Activated T-cell treated with anti-CD3 and anti-CD28 coated beads for 1 hour (primary cell): ENCODE results near the gene PTPRN2.
"Not testable (repeated sequence)": the region's sequence is repeated elsewhere in the genome, so short reads cannot be mapped to it uniquely, and the experiment has no call there.

Source experiments
- DNase-seq: peaks from one replicate; pipeline ENCODE4 v3.0.0-alpha.2; 2020; ENCODE audit warnings: low read depth

Gene PTPRN2

DNA sequence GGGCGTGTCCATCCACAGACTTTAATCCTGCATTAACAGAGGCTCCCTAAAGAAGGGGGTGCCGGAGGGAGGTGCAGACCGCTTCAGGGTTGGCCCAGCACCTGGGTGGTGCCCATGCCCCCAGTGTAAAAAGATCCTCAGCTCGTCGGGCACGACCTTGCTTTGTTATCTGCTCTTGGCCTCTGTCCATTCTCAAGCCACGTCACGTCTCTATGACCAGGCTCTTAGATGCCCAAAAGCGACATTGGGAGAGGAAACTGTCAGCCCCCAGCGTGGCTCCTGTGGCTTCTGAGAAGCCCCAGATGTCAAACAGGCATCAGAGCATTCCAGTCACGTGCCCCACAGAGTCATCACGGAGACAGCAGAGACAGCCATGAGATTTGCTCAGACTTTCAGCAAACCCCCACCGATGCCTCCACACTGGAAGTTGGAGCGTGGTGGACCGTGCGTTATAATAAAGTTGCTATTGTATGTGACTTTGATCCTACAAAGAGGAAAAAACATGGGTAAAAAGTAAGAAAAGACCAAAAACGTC lies 55.5 kb downstream of the PTPRN2 start:
- DNase-seq = no peak

DNA sequence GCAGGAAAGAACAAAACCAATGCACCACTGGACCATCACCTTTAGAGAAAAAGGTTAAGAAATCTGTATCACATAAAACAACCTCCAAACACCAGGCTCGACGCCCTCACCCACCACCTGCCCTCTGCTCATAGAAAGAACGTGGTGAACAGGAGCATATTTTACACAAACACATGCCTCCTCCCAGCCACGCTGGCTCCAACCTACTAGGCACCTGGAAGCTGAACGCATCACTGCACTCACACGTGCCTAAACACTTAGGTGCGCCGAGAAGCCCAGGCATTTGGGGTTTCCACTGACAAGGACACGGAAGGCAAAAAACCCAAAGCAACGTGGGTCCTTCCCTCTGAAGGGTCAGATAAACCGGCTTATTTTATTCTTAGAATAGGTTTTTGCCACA lies 56.0 kb downstream of the PTPRN2 start:
- no peak for DNase-seq

DNA sequence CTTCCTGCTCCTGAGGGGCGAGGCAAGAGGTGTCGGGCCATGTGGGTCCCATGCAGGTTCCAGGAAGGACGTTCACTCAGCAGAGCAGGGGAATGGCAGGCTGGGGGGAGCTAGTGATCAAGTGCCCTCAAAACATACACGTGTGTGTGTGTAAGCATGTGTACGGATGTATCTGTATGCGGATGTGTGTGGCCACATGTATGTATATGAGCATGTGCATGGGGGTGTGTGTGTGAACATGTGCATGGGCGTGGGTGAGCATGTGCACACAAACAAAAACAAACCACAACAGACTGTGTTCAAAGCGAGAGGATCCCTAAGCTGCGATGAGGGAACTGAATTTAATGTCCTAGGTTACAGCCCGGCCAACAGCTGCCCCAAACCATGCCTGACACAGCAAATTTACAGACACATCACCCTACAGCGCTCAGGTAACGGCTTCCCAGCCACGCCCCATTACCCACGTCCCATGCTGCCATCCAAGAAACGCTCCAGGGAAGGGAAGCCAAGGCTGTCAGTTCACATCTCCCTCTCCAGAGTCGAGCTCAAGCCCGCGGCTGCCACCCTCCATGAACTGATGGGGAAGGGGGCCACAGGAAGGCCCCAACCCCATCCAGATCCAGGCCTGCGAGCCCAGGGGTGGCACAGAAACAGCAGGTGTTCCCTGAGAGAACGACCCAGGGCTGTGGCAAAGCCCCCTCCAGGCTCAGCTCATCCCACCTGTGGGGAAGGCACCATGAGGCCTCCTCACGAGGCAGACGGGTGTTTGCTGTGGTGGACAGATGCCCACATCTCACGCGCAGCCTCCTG lies 56.6 kb downstream of the PTPRN2 start:
- DNase-seq = no peak

DNA sequence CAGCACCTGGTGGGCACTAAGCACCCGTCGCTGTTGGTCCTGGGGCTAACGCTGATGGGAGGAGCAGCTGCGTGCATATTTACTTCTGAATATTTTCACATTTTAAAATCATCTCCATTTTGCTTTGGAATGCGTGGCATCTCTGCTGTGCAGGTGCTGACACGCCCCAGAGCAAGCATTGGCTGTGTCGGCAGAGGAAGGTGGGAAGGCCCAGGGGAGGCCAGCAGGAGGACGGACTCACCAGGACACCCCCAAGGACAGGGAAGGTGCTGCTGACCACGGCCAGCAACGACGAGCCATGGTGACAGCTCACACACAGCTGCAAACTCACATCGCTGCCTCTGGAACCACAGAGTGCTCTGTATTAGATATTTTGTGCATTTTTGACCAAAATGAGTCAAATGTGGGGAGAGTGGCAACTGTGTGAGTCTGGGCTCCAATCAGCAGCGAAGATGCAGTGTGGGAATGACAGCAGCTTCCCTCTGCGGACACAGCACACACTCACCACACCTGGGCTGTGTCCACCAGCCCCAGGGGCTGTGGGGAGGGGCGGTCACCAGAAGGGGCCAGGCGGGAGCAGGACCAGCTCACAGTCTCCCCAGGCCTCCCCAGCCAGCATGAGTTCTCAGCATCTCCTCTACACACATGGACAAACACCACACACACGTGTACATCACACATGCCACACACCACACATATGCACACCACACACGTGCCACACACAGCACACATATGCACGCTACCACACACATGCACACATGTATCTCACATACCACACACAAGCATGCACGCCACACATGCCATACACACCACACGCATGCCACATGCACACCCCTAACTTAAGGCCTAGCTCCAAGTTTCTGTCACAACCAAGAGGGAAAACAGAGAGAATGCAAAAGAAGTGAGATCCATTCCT lies 58.2 kb downstream of the PTPRN2 start:
- no peak for DNase-seq

DNA sequence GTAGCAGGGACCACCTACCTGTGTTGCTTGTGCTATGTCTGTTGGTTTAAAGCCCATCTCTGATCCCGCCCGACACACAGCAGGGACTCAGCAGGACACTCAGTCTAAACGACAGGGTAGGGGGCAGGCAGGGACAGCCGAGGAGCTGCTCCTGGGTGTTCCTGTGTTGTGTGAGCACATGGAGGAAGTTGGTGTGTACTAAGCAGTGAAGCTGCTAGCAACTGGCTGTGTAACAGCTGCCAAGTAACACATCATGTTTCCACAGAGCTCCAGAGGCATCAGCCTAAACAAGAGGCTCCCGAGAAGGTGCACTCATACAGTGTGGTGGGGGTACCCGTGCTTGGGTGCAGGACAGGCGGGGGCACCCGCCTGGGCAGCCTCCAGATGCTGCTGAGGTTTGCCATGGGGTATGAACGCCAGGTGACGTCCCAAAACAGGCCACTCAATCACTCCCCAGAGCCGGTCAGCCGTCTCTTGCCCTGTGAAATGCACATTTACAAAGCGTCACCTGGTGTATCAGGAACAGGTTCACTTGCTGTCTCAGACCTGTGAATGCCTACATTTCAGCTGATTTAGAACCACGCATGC lies 59.6 kb downstream of the PTPRN2 start:
- no peak for DNase-seq

DNA sequence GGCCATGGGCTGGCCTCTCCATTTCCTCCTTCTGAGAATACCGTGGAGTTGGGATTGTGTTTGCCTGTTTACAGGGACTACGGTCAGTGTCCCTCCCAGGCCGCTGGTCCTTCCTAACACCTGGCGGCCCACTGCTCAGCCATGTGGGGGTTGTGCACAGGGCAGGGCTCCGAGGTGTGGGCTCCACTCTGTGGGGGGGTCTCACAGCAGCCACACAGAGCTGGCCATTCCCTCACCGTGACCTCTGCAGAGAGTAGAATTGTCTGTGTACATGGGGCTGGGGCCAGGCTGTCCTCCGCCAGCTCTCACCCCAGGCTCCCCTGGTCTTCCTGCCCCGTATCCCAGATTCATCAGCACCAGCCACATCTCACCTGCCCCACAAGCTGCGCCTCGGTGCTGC lies 60.1 kb downstream of the PTPRN2 start:
- DNase-seq = no peak

DNA sequence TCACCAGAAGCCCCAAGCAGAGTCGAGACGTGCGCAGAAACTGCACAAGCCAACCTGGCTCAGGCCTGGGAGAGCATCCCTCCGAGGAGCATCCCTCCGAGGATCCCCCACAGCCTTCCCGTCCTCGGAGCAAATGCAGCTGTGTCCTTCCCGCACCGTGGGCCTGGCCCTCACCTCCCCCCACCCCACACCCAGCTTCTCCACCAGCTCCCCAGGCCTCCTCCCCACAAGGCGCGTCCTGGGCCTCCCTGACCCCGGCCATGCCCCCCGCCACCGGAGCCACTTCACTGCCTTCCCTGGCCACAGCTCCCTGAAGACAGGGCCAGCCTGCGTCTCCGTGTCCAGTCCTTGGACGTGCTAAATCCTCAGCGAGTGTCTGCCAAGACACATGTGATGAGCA lies 60.6 kb downstream of the PTPRN2 start:
- DNase-seq = no peak

DNA sequence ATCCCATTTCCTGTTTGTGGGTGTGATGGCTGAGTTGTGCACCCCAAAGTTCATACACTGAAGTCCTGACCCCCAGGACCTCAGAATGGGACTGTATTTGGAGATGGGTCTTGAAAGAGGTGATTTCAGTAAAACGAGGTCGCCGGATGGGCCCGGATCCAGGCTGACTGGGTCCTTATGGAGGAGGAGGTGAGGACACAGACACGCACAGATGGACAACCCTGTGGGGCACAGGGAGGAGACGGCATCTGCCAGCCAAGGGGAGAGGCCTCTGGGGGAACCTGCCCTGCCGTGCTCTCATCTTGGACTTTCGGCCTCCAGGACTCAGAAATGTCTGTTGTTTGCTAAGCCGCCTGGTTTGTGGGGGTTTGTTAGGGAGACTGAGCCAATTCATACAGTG lies 61.1 kb downstream of the PTPRN2 start:
- no peak for DNase-seq

DNA sequence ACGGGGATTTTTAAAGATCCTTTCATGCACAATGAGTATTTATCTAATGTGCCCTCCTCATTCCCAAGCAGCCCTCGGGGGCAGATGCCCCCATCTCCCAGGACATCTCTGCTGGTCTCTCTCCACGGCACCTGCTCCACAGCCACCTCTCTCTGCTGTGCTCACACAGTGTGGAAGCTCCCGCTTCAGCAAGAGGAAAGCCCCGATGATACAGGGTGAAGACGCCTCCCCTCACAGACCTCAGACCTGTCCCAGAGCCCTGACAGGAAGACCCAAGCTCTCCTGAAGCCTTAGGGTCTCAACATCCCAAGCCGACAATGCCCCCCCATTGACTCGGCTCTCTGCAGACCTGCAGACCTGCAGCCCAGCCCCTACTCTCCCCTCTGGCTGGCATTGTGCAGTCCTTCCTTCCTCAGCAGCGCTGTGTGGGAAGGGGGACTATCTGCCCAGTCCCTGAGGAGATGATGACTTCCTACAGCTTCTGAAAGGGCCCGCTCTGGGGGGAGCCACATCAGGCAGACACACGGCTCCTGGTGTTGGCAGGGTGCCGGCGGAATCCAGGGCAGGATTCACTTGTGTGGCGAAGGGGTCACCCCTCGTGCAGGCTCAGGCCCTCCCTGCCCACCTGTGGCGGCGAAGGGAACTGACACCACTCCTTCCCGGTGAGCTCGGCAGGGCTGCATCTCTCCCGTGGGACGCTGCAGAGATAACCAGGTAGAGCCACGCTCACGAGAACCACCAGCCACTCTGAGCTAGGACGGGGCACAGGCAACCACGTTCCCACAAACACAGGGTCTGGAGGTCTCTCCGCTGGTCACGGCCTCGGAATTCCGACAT lies 61.8 kb downstream of the PTPRN2 start:
- DNase-seq = no peak

DNA sequence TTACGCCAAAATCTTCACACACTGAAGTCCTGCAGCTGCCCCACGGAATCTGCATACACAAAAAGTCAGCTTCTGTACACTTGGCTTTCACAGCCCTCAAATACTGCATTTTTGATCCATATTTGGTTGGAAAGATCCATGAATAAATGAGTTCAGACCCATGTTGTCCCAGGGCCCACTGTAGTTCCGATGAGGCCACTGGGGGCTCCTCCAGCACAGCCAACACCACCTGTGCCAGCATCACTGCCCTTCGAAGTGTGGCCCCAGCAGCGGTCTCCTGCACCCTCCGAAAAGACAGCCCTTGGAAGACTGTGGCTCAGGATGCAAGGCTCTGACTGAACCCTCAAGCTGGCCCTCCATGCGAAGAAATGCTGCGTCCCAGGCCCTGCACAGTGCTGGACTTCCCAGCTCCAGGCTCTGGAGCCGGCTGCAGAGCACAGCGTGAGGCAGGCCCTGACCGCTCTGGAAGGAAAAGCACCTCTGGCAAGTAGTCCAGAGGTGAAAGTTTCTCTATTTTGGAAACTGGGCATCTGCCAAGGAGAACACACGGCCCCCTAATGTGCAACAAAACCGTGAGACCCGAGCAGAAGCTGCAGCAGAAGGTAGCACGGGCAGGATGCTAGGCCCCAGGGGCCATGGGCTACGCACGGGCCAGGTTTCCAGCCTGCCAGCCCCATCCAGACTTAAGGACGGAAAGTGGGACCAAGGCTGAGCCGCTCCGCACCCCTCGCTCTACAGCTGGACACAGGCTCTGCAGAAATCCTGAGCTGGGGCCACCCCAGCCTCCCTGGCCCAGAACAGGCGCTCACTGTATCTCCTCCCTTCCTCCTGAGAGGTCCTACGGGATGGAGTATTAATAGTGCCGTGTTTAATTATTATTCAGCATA lies 62.6 kb downstream of the PTPRN2 start:
- DNase-seq = no peak

DNA sequence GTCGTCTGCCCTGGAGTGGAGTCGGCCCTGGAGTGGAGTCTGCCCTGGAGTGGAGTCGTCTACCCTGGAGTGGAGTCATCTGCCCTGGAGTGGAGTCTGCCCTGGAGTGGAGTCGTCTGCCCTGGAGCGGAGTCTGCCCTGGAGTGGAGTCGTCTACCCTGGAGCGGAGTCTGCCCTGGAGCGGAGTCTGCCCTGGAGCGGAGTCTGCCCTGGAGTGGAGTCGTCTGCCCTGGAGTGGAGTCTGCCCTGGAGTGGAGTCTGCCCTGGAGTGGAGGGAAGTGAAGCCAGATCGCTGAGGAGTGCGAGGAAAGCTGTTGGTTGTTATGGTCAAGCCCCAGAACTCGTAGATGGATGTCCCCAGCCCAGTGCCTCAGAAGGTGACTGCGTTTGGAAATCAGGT lies 63.3 kb downstream of the PTPRN2 start:
- DNase-seq = not testable (repeated sequence)

DNA sequence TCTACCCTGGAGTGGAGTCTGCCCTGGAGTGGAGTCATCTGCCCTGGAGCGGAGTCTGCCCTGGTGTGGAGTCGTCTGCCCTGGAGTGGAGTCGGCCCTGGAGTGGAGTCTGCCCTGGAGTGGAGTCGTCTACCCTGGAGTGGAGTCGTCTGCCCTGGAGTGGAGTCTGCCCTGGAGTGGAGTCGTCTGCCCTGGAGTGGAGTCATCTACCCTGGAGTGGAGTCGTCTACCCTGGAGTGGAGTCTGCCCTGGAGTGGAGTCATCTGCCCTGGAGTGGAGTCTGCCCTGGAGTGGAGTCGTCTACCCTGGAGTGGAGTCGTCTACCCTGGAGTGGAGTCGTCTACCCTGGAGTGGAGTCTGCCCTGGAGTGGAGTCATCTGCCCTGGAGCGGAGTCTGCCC lies 63.7 kb downstream of the PTPRN2 start:
- not testable (repeated sequence) for DNase-seq

DNA sequence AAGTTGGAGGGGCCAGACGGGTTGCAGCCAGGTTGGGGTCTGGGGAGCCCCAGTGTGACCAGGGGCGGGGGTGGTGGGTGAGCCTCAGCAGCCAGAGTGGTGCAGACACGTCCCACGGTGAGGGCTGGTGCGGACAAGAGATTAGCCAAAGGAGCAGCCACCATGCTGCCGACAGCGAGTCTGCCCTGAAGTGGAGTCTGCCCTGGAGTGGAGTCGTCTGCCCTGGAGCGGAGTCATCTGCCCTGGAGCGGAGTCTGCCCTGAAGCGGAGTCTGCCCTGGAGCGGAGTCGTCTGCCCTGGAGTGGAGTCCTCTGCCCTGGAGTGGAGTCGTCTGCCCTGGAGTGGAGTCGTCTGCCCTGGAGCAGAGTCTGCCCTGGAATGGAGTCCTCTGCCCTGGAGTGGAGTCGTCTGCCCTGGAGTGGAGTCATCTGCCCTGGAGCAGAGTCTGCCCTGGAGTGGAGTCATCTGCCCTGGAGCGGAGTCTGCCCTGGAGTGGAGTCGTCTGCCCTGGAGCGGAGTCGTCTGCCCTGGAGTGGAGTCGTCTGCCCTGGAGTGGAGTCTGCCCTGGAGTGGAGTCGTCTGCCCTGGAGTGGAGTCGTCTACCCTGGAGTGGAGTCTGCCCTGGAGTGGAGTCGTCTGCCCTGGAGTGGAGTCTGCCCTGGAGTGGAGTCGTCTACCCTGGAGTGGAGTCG lies 64.3 kb downstream of the PTPRN2 start:
- not testable (repeated sequence) for DNase-seq

DNA sequence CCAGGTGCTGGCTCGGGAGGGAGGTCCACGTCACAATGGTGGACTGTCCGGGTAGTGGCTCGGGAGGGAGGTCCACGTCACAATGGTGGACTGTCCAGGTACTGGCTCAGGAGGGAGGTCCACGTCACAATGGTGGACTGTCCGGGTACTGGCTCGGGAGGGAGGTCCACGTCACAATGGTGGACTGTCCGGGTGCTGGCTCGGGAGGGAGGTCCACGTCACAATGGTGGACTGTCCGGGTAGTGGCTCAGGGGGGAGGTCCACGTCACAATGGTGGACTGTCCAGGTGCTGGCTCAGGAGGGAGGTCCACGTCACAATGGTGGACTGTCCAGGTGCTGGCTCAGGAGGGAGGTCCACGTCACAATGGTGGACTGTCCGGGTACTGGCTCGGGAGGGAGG lies 65.8 kb downstream of the PTPRN2 start:
- DNase-seq = not testable (repeated sequence)

DNA sequence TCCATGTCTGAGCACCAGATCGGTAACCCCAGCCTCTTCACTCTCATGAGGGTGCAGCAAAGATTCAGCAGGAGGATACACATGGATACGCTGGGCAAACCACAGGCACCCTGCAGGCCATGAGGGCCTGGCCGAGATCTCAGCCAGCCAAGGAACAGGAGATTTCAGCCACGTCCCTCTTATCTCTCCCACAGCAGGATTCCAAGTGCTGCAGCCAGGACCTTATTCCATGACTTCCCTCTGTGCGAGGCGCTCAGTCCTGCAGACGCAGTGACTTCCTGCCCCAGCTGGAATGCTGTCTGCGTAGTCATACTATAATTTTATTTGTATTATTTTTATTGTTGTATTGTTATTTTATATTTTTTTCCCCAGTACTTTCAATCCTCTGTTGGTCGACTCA lies 66.8 kb downstream of the PTPRN2 start:
- DNase-seq = no peak

DNA sequence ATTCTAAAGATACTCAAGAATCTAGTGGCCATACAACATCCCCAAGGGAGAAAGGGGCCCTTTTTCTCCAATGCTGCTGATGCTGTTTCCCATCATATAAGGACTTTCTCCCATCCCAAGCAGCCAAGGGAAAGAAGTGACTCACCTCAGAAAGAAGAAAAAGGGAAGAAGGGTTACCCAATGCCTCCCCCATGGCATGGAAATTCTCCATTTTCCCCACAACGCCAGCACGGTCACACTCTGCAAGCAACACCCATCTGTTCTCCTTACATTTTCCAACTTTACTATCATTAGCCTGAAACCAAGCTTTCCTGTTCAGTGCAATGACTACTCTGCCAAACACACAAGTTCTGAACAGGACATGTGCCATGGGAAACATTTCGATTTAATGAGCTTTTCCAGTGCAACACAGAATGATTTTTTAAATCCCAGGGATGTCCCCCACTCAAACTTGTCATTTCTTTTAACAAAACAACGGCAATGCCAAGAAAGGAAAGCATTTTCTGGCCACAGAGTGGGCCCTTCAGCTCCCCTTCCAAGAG lies 67.9 kb downstream of the PTPRN2 start:
- no peak for DNase-seq

DNA sequence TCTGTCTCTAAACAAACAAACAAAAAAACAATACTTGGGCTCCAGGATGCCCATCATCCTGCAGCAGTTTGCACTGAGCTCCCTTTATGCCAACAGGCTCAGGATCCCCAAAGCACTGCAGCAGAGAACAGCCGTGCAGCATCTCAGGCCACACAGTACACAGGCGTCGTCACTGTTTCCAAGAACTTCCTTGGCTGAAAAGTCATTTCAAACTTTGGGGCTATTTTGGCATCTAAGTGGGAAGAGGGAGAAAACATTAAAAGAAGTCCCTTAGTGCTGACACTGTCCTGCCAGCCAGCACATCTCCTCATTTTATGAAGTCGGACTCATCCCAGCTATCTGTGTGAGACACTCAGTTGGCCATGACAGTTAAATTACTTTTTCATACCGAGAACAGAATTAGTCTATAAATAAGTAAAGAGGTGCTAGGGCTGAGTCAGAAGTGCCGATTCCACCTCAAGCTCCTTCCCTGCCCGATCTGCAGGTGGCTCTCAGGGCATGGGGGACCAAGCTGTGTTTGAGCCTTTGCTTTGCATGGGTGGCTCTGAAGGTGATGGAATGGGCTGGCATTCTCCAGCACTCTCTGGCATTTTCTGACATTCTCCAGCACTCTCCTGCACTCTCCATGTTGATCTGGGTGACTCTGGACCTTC lies 68.5 kb downstream of the PTPRN2 start:
- DNase-seq = no peak

DNA sequence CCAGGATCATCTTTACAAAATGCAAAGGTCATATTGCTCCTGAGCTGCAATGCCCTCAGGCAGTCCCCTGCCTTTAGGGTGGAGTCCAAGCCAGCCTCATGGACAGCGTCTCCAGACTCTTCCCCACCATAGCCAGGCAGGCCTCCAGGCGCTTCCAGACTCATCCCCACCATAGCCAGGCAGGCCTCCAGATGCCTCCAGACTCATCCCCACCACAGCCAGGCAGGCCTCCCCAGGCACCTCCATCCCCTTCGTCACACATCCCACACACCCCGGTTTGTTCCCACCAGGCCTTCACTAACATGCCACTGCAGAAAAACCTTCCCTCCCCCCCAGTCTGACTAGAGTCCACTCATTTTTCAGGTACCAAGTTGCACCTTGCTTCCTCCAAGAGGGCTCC lies 70.1 kb downstream of the PTPRN2 start:
- DNase-seq = no peak

DNA sequence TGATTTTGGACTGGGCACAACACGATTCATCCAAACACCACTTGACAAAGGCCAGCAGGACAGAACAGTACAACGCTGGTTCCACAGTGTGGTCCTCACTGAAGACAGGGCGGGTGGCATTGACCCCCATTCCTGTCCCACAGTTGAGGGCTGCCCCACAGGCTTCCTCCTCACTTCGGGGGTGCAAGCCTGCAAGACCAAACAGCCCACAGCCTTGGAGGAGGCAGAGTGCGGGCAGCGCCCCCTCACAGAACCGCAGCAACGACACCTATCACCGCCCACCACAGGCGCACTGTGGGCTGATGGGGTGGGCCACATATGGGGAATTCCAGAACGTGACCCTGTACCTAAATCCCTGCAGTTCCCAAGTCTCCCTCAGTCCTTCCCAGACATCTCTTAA lies 70.6 kb downstream of the PTPRN2 start:
- no peak for DNase-seq
